CD4-positive, alpha-beta T cell treated with Interferon alpha-2 for 1 hour (primary cell): Measurements from ENCODE around the gene TACR1.
"Not testable (repeated sequence)": the region's sequence is repeated elsewhere in the genome, so short reads cannot be mapped to it uniquely, and the experiment has no call there.

Experiments
- DNase-seq, 2 donors: peaks; one replicate each; pipeline ENCODE4 v3.0.0-alpha.2; 2020 to 2022

Gene TACR1

DNA sequence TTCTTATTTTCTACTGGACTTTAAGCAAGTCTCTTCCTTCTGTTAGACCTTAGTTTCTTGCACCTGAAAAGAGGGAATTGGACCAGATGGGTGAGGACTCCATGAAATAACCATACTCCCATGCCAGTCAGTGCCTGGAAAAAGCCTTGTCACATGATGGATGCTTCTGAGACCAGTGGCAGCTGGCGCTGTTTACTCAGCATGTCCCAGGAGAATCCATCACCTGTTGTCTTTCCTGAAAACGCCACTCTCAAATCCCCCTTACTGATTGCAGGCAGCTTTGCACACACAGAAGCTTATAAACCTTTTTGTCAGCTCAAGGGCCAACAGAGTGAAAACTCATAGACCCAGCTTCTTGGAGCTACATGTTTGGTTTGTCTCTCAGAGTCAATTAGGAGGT lies 123.2 kb downstream of the TACR1 start:
- DNase-seq, result no peak

DNA sequence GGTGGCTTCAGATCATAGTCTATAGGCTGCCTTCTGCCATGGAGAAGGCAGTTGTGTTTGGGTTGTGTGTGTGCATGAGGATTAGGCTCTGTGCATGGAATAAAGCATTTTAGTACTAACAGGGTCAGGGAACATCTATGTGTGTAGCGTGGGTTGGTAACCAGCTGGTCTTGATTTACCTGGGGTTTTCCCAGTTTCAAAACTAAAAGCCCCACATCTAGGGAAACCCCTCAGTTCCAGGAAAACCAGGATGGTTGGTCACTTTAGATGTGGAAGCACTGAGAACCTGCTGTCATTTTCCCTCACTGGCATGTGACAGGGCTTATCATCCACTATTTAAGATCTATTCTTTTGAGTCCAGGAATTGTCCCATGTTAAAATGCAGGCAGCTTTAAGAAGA lies 124.6 kb downstream of the TACR1 start:
- DNase-seq, result no peak

DNA sequence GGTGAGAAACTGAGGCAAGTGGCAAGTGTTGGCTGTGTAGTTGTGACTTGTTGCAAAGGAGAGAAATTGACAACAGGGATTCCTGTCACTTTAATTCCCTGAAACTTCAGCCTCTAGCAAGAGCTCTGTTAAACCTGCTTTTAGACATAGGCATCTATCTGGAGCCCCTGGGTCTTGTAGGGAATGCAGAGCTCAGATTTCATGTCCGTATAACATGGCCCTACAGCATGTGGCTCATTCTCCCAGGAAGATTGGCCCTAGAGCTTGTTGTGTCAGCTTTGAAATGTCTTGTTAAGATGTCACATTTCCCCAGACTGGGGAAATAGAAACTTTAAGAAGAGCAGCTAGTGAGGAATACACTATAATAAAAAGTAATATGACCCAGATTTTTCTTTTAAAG lies 125.1 kb downstream of the TACR1 start:
- DNase-seq, result no peak

DNA sequence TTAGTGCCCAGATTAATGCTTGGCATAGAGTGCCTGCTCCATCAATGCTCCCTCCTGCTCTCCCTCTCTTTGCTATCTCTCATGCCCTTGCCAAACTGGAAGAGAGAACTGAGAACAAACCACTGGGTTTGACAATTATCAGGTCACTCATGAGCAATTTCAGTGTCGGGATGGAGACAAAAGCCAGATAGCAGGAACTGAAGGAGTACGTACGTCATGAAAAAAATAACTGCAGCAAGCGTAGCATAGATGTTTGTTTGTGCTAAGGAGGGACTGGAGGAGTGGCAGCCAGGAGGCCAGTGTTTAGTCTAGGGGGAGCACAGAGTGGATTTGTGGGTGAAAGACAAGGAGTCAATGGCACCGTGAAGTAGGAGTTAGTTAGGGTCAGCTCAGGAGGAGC lies 127.6 kb downstream of the TACR1 start:
- no peak for DNase-seq

DNA sequence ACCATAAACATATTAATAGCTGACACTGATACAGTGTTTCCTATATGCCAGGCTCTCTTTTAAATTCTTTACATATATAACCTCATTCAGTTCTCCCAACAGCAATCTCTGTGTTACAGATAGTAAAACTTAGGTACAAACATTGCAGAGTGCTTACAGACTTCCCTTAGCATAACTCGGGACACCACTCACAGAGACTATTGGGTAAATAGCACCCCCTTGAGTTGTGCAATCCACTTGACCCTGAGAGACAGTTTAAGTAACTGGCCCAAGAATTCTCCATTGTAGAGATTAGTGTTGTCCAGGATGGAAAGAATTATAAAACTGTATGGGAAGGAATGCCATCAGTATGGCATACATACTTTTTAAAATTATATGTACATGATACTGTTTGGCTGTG lies 130.8 kb downstream of the TACR1 start:
- no peak for DNase-seq

DNA sequence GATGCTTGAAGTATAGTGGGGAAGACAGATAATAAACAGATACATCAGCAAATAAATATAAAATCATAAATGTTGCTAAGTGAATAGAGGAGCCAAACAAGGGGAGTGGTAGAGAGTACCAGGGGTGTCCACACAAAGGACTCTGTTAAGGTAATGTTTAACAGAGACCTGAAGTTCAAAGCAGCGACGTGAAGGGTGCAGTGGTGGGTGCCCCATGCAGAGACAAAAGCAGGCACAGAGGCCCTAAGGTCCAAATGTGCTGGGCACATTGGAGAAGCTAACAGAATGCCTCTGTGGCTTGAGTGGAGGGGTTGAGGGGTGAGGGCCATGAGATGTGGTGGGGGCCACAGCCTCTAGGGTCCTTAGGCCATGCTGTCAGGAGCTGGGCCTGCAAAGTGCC lies 131.8 kb downstream of the TACR1 start:
- DNase-seq, result no peak

DNA sequence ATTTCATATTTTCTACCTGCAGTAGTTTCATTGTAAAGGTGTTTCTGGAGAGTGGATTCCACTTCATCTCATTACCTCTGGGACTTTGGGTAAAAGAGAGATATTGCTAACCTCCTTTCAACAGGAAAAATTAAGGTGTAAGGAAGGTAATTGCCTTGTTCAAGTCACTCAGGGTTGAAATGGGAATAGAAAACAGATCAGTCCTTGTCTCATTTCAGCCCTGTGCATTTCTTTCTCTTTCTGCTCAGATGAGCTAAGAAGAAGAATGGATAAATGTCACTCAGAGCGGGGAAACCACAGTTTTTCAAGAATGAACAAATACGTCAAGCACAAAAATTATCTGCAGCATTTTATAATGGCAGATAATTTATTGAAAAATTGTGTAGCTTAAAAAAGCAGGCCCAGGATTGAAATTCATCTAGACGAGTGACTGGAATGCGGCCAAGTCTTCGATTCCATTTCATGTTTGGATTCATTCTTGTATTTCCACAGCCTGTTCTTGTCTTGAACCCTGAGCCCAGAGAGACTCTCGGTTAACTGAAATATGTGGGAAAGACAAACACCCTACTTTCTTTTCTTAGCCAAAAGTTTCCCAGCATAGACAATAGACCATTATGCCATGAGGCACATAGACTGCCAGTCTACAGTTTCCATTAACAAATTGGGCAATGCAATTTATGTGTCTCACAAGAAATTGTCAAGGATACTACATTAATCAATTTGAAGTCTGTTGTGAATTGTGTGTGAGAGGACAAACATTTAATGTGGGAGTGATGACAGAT lies 133.0 kb downstream of the TACR1 start:
- DNase-seq, result no peak

DNA sequence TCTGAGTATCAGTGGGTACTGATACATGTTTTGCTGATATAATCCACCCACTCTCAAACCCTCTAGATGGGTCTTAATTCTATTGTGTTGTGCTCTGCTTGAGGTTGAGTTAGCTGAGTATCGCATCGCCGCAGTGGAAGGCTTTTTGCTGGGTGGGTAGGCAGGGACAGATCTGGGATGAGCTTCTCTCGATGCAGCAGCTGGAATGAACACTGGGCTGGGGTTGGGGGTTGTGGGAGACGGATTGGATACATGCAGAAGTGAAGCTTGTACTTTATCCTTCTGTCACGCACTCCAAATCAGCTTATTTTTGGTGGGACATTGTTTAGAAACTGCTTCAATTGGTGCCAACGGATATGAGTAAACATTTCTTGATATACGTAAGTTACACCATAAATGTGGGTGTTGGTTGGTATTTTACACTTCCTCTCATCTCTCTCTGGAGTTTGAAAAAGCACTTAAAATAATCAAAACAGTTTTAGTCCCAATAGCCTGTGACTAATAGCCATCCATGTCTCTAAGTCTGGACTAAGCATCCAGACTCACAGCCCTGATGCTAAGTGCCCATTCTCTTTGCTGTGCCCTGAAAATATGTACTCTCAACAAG lies 133.8 kb downstream of the TACR1 start:
- DNase-seq, result no peak

DNA sequence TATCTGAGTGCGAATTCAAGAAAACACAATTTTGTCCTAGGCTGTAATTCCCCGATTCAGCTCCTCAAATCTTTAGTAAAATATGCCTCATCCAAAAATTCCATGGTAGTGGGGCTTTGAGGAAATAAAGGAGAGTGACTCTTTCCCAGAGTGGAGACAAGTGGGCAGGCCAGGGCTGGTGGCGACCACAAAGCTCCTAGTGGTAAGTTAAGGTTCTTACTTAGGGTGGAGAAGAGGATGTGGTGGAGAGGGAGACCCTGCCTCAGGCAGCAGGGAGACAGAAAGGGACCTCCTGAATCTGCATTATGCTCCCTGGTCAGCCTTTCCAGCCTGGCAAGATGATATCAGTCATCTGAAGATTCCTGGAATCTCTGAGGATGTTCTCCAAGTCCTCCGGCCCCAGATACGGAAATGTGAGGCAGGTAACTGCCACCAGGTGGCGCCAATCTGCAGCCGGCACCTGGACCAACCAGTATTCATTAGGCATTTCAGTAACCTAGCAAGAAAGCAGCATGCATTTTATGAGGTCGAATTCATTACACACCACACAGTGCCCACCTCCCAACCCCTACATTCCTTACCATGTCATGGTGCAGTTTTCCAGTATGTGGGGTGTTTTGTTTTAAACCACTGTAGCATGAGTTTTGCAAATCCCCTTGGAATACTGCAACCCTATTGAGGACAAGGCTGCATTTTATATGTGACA lies 134.5 kb downstream of the TACR1 start:
- DNase-seq, result peak; percentile 28 to 45

DNA sequence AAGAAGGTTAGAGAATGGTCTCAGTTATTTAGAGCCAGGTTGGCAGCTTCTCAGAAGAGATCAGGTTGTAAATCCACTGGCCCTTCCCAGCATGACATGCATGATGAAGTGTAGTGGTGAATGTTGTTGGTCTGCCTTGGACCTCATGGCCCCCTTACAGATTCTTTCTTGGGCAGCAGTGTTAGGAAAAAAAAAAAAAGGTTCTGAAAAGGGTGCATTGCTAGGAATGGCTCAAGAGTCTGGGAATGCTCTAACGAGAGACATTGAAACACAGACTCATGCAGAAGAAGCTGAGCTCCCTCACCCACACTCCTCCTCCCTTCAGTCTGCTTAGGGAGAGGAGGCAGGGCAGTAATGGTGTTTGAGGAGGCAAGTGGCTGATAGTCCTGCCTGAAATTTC lies 135.4 kb downstream of the TACR1 start:
- DNase-seq, result no peak

DNA sequence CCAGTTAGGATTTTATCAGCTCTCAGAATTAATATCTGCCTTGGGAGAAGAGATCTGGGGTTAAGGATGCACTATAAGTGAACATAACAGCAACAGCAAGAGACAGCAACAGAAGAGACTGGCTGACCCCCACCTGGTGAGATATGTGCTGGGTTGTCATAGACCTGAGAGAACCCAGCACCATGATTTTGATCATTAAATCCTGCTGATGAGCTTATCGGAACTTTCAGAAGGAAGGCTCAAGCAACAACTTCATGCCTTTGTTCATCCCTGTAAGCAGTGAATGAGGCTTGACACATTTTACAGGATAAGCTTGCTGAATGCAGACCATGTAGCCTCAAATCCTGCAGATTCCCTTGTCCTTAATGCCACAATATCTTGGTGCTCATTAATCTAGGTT lies 140.9 kb downstream of the TACR1 start:
- DNase-seq, result no peak

DNA sequence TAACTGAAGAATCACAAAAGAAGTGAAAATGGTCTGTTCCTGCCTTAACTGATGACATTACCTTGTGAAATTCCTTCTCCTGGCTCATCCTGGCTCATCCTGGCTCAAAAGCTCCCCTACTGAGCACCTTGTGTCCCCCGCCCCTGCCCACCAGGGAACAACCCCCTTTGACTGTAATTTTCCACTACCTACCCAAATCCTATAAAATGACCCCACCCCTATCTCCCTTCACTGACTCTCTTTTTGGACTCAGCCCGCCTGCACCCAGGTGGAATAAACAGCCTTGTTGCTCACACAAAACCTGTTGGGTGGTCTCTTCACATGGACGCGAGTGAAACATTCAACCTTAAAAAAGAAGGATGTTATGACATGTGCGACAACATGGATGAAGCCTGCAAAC lies 142.2 kb downstream of the TACR1 start:
- DNase-seq, result not testable (repeated sequence)

DNA sequence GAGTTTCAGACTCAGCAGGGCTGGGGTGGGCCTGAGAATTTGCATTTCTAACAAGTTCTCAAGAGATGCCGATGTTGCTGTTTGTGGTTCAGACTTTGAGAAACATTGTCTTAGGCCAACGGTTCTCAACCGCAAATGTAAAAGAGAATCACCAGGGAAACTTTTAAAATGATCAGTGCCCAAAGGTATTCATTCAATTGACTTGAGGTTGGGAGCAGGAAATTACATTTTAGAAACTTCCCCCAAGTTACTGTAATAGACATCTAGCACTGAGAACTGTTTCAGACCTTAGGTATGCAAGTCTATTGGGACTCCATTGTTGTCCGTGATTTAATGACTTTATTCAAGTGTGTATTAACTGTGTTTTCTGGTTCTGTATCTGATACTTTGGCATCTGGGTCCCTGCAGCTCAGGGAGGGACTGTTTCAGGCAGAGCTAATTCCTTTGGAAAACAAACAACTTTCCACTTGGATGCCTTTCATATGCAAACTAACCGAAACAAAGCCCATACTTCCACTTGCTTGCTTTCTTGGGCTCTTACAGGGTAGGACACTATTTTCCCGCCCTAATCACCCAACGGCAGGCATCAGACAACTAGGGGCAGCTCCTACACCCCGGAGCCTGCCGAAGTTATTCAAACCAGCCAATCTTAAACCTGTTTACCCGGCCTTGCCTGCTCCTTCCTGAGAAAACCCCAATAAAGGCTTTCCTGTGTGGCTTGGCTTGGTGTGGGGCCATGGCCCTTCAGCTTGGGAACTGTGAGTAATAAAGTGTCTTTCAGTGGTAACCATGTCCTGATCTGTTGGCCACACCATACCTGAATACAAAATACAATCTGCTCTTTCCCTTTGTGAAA lies 143.3 kb downstream of the TACR1 start:
- no peak for DNase-seq

DNA sequence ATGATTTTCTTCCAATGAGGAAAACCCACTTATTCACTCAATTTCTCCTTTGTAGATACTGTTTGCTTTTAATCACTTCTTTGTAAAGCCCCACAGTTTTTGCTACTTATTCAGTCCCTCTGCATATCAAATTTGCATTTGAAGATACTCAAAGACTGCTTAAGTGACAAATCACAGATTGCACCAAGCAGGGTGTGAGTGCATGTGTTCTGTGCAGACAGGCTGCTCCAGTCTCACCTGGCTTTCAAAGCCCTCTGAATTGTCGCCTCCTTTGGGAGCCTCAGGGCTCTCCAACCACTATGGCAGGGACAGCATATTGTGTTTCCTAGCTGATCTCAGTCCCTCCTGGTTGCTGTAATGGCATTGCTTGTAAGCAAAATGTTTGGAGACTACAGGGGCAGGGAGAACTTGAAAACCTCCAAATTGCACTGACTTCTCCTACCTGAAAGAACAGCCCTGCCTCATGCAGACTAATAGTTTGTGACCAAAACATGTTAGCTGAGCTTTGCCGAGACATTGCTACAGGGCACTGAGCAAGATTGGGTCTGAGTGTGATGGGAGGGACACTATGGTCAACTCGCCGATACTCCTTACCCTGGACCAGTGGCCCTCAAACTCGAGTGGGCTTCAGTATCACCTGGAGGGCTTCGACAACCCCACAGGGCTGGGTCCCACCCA lies 144.0 kb downstream of the TACR1 start:
- no peak for DNase-seq

DNA sequence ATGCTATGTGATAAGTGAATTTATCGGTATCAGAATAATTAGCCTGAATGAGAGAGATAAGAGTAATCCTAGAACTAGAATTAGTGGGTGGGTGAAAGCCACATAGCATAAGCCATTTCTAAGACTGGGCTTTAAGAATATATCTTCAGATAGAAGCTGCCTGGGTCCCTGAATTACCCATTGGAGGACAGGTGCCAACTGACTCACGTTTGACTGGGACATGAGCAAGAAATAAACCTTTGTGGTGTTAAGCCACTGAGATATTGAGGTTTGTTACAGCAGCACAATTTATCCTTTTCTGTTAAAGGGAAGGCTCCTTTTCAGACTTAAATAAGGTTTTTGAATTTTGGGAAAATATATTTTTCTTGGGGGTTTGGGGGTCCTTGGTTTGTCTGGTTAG lies 145.0 kb downstream of the TACR1 start:
- DNase-seq, result no peak

DNA sequence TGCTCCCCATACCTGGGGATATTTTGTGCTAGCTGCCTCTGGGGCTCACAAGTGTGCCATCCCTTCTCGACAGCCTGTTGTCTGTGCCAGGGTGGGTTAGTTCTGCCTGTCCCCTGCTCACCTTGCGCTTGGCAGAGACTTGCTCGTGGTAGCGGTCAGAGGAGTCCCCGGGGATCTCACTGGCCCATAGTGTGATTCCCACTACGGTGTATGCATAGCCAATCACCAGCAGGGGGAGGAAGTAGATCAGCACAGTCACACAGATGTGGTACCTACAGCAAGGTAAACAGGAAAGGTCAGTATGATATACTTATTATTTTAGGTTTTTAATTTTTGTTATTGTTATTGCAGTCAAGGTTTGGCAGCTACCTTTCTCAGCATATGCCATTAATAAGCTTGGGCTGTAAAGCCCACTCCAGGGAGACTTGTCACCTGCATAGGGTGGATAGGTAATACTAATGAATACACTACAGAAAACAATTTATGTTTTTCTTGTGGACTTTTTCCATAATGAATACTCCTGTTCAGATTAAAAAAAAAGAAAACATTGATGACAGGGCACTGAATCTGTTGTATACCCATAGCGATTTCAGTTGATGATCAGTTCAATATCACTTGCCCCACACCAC lies 145.7 kb downstream of the TACR1 start:
- no peak for DNase-seq

DNA sequence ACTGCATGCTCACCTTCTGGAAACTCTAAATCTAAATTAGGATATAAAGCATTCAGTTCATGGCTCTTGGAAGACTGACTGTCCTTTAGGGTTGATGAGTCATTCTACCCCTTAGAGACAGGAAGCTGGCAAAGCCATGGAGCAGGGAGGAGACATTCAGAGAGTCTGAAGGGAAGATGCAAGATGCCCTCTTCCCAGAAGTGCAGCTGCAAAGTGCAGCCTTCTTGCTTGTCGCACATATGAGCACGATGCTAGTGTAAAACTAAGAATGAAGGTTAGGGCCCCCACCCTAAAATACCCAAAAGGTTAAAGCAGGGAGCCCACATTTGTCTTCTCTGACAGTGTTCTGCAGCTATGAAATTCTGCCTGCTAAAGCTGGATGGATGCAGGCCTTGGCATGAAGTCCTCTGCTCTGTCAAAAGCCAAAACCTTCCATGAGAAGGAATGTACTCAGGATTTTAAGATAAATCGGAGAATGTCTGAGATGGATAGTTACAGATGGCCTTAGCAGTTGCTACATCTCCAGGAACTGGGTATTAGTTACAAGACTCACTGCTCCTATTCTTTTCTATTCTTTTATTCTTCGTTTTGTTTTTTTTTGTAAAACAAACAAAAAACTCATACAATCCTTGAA lies 151.2 kb downstream of the TACR1 start:
- no peak for DNase-seq

DNA sequence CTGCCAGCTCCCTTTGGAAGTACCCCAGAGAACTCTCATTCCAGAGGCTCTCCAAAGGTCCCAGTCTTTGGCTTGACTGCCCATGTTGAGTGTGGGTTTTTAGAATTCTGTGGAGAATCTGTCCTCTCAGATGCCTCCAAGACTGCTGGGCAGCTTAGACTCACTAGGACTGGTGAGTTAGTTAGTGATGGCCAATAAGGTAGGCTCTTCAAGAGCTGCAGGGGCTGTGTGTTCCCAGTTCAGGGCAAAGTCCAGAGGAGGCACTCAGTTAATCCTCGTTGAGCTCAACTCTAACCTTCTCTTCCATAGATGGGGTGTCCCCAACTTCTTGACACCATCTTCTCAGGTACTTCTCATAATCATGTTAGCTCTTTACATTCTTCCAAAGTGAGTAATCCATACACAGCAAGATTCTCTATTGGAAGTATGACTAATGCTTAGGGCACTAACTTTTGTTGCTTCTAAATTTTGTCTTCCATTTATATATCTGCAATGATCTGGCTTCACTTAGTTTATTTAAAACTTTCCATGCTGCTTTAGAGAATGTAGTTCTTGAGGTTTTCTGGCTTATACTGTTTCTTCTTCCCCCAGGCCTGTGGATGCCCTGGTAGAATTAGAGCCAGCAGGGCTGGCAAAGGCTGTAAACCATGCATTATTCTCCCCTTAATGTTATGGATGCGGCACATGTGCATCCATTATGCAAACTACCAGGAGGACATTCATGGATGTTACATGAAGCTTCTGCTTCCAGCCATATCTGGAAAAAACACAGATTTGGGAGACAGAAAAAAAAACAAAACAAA lies 151.9 kb downstream of the TACR1 start:
- no peak for DNase-seq

DNA sequence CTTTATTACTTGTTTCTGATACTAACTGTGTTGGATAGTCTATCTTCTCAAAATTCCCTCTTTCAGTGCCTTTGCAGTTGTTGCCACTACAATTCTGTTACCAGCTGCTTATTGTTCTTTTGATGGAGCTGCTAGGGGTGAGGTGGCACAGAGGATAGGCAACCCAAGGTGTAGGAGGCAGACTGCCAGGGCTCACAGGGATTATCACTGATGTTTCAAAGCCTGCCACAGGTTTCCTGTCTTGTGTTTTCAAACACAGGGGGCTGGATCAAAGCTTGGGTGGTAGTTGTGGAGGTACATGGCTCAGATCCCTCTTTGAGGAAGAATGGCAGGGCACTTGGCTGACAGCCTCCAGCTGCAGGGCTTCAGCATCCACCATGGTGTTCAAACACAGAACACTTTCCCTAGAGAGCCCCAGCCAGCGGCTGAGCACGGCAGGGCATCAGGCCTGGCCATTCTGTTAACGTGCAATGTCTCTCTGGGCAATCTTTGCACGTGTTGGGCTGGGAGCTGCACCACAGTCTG lies 153.7 kb downstream of the TACR1 start:
- DNase-seq, result no peak

DNA sequence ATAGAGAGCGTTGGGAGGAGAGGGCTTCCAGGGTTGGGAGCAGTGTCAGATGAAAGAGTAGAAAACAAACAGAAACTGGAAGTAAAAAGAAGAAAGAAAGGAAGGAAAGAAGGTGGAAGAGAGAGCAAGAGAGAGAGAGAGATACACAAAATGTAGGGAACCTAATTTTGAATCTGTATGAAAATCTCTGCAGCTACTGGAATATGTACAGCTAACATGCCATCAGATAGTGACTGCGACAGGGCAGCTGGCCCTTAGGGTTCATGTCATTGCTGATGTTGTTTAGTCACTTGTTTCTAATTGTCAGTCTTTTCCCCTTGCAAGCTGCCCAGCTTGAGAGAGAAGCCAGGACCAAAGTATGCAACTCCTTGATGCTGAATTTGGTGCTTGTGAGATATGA lies 155.0 kb downstream of the TACR1 start:
- DNase-seq, result no peak

DNA sequence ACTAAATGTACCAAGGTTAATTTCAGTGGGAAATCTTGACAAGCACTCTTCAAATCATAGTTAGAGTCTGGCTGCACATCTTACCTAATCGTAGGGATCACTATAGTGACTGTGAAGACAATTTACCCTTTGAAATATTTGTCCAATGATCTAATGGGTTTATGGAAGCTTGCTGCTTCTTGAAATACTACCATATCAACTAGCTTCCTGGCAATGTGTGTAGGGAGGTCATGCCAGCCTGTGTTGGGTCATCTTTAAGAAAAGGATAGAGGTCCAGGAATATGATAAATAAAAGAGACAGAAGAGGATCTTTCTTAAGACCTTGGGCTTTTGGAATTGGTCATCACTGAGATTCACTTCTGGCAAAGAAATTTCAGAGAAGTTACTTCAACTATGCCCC lies 156.5 kb downstream of the TACR1 start:
- no peak for DNase-seq
